Measurements from ENCODE around the gene NEMF. TPM values are rescaled to one million over a fixed set of nuclear protein-coding genes. Genes with fewer than 3 reads are reported as not detected.
"Not testable (repeated sequence)": the region's sequence is repeated elsewhere in the genome, so short reads cannot be mapped to it uniquely, and the experiment has no call there.

The NEMF gene
- polyA plus RNA-seq, 1 experiment = 48.6 TPM

- CTCF ChIA-PET = no interaction called here
- Histone ChIP-seq H3K4me3 (ENCODE audit: low read depth, low read length) (no peak overlapping the region), H3K9me3 (ENCODE audit: control insufficient read depth, insufficient read depth, low read length) (no peaks in the 10 kb centered on the region), H3K27me3 (ENCODE audit: control insufficient read depth, insufficient read depth, low read length) (no peaks in the 10 kb centered on the region), H3K27ac (ENCODE audit: low read depth, low read length) (no peak overlapping the region)
- POLR2A ChIA-PET = no interaction called here
- TF ChIP-seq CTCF (IDR thresholded peaks at IDR 0.05; ENCODE audit: low read depth, low read length) = no peak
- DNase-seq (ENCODE audit: low read depth, low spot score) = no peak
Measured at GRCh38 chr14:49778421-49778820, 74.2 kb downstream of the NEMF start.

- CTCF ChIA-PET = interaction anchor here (1.1 kb wide), 1 partner anchor 312 kb away, joined by 6 read pairs; no protein-coding TSS in a partner anchor
- no peaks in the 10 kb centered on the region for H3K27me3 ChIP-seq (ENCODE audit: control insufficient read depth, insufficient read depth, low read length)
- DNase-seq (ENCODE audit: low read depth, low spot score) = no peak
- no peaks in the 10 kb centered on the region for H3K9me3 ChIP-seq (ENCODE audit: control insufficient read depth, insufficient read depth, low read length)
- no peak for TF ChIP-seq CTCF (IDR thresholded peaks at IDR 0.05; ENCODE audit: low read depth, low read length)
- no peak overlapping the region for H3K27ac ChIP-seq (ENCODE audit: low read depth, low read length)
- no peak overlapping the region for H3K4me3 ChIP-seq (ENCODE audit: low read depth, low read length)
- POLR2A ChIA-PET = interaction anchor here (0.6 to 0.7 kb wide), 2 partner anchors 74 to 286 kb away, joined by 3 read pairs; no protein-coding TSS in a partner anchor
Measured at GRCh38 chr14:49774106-49774505, 78.5 kb downstream of the NEMF start.

GRCh38 chr14:49771691-49772090 lies 80.9 kb downstream of the NEMF start:
- CTCF ChIA-PET = interaction anchor here (0.5 to 8.8 kb wide), 4 partner anchors 19 to 137 kb away, joined by 3 to 50 read pairs (median 4); partner anchors contain the start of genes DNAAF2 and NEMF
- POLR2A ChIA-PET; H3K4me3 ChIP-seq (ENCODE audit: low read depth, low read length): not testable (repeated sequence)

GRCh38 chr14:49770212-49770817 lies 82.3 kb downstream of the NEMF start:
- TF ChIP-seq CTCF (IDR thresholded peaks at IDR 0.05; ENCODE audit: low read depth, low read length) = no peak
- H3K4me3 ChIP-seq (ENCODE audit: low read depth, low read length) = no peak overlapping the region
- POLR2A ChIA-PET = interaction anchor here (0.7 to 3.4 kb wide), 3 partner anchors 68 to 135 kb away, joined by 5 to 41 read pairs (median 22); partner anchors contain the start of genes DNAAF2 and KLHDC1
- CTCF ChIA-PET = interaction anchor here (0.7 to 8.8 kb wide), 3 partner anchors 75 to 308 kb away, joined by 3 to 50 read pairs (median 5); partner anchors contain the start of gene DNAAF2
- no peaks in the 10 kb centered on the region for H3K27me3 ChIP-seq (ENCODE audit: control insufficient read depth, insufficient read depth, low read length)
- H3K9me3 ChIP-seq (ENCODE audit: control insufficient read depth, insufficient read depth, low read length) = no peaks in the 10 kb centered on the region; the same call in 1 of the 2 replicates
- no peak for DNase-seq (ENCODE audit: low read depth, low spot score)
- H3K27ac ChIP-seq (ENCODE audit: low read depth, low read length) = no peak overlapping the region

More at GRCh38 chr14:49771691-49772090, 80.9 kb downstream of the NEMF start:
- not testable (repeated sequence) for H3K27me3 ChIP-seq (ENCODE audit: control insufficient read depth, insufficient read depth, low read length); H3K9me3 ChIP-seq (ENCODE audit: control insufficient read depth, insufficient read depth, low read length); H3K27ac ChIP-seq (ENCODE audit: low read depth, low read length); DNase-seq (ENCODE audit: low read depth, low spot score)

- ChIA-PET POLR2A (interaction anchor here (0.7 to 3.4 kb wide), 4 partner anchors 24 to 135 kb away, joined by 3 to 41 read pairs (median 14); partner anchors contain the start of genes DNAAF2 and KLHDC1), CTCF (interaction anchor here (1.7 to 8.8 kb wide), 2 partner anchors 135 to 308 kb away, joined by 5 to 50 read pairs; partner anchors contain the start of gene DNAAF2)
- H3K27ac ChIP-seq (ENCODE audit: low read depth, low read length) = no peak overlapping the region
- H3K4me3 ChIP-seq (ENCODE audit: low read depth, low read length) = peak overlapping the region; percentile 97
- DNase-seq (ENCODE audit: low read depth, low spot score) = no peak
- TF ChIP-seq CTCF (IDR thresholded peaks at IDR 0.05; ENCODE audit: low read depth, low read length) = no peak
- no peaks in the 10 kb centered on the region for H3K27me3 ChIP-seq (ENCODE audit: control insufficient read depth, insufficient read depth, low read length)
- no peaks in the 10 kb centered on the region; the same call in 1 of the 2 replicates for H3K9me3 ChIP-seq (ENCODE audit: control insufficient read depth, insufficient read depth, low read length)
Measured at GRCh38 chr14:49769581-49770211, 82.9 kb downstream of the NEMF start.
